ENCODE measurements around the gene PRIMA1.

- TF ChIP-seq CTCF (IDR thresholded peaks at IDR 0.05): no peak
- TF ChIP-seq EP300 (IDR thresholded peaks at IDR 0.05): no peak
- TF ChIP-seq POLR2AphosphoS5 (IDR thresholded peaks at IDR 0.05): no peak
- no peak for TF ChIP-seq POLR2A (IDR thresholded peaks at IDR 0.05)
Measured at GRCh38 chr14:93765970-93766369, 22.3 kb downstream of the PRIMA1 start.
